GM19238 (cell line): ENCODE measurements around the gene TMEM201.
A peak's percentile ranks its signal among the peaks of the same experiment; 100 is the strongest.

ENCODE experiments used
- DNase-seq: peaks from one replicate; pipeline ENCODE4 v3.0.0; 2011; ENCODE audit warnings: low spot score; ENCODE audit not compliant: insufficient read length

TMEM201 gene

DNA sequence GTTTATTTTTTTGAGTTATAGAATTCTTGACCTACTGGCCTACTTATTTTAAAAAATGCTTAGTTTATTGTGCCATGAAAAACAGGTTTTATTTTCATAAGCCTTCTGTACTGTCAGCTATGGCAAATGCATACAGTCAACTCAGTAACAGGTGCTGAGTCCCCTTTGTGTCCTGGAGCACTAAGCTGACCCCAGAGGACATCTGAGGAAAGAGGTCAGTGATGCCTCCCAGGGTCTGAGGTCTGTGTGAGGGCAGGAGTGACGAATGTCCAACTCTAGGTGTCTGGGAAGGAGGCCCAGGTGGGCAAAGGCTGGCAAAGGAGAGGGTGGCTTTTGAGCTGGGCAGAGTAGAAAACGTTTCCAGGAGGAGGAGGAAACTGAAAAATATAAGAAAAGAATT is 7.8 kb upstream of the TMEM201 start:
- DNase-seq, result no peak

DNA sequence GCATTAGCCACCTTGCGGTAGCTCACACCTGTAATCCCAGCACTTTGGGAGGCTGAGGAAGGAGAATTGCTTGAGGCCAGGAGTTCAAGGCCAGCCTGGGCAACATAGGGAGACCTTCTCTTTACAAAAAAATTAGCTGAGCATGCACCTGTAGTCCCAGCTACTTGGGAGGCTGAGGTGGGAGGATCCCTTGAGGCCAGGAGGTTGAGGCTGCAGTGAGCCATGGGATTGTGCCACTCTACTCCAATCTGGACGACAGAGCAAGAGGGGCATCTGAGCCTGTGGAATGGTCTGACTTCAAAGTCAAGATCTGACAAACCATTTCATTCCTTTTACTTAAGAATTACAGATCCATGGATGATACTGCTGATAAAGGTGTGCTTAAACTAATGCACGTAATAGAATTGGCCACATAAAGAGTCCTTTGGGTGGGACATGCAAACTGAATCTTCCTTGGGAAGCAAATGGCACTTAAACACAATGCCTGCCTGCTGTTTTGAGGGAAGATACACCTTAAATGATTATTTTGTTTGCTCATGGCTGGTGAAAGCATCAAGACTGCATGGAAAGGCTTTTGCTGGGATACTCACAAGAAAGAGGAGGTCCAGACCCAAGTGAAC is 2.5 kb upstream of the TMEM201 start:
- DNase-seq, result no peak

DNA sequence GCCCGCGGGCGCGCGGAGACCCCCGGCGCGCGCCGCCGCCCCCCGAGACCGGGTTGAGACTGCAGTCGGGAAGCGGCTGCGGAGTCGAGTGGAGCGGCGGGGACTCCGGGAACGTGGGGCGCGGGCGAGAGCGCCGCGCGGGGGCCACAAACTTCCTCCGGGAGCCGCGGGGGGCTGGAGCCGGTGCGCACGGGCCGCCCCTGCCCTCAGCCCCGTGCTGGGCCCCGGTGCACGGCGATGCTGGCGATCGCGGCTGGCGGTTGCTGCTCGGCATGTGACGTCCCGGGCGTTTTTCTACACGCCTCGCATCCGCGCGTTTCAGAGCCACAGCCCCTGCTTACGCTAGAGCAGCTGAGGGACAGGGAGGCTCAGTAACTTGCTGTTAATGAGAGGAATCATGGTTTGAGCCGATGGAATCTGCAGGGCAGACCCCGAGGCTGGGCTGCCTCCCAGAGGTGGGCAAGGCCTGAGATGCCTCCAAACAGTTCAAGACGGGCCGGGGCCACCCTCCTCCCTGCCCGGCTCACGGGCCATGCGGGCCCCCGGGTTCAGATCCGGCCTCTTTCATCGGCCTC is 520 bp downstream of the TMEM201 start:
- DNase-seq, result no peak

DNA sequence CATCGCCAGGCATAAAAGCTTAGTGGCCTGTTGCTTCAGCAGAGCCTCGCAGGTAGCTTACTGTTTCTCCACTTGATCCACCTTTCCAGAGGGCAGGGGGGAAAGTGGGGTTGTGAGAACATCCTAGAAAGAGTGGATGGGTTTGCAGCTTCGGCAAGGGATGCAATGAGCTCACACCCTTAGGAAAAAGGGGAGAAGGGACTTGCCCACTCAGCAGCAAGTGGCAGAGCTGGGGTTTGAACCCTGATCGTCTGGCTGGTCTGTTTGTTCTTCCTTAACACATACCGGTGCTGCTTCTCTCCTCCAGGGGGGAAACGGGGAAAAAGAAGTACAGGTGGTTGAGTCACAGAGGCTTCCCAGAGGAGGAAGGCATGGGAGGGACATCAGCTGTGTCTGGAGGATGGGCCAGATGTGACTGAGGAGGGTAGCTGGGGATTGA is 1.0 kb downstream of the TMEM201 start:
- DNase-seq, result no peak

DNA sequence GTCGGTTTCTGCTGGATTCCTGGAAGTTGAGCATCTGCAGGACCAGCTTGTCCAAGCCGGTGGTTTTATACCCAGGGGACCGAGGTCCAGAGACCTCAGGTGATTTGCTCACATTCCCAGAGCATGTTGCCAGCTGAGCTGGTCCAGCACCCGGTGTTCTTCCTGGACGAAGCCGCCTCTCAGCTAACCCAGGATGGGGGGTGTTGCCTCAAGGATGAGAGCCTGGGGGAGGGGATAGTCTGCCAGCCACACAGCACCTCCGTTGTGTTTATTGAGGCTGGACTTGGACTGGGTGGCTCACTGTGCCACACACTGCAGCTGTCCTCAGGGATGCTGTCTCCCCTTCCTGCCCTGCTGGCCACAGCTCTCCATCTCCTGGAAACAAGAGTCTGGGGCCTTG is 1.5 kb downstream of the TMEM201 start:
- DNase-seq, result no peak

DNA sequence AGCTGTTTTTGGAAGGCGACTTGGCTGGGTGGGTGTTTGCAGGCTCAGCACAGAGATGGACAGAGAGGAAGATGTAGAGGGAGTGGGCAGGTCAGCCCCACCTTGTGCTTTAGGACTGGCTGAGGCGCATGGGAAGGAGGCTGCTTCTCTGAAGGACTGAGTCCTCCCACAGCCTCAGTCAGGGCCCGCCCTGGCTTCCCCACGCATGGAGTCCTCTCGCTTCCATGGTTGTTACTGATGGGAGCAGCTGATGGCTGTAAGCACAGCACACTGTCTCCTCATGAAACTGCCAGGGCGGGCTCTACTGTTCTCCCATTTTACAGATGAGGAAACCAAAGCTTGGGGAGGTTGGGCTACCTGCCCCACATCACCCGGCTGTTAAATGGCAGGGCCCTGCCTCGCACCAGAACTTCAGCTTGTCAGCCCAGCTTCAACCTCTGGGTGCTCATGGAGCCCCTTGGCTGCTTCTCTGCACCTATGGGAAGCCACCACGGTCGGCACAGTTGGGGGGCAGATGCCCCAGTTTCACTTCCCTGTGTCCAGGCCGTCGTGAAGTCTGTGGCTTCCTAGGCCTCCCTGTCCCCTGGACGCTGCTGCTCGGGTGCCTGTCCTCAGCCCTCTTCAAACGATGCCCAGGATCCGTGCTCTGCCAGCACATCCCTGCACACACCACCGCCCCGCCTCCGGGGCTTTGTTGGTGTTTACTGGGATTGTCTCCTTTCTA is 2.4 kb downstream of the TMEM201 start:
- DNase-seq, result no peak

DNA sequence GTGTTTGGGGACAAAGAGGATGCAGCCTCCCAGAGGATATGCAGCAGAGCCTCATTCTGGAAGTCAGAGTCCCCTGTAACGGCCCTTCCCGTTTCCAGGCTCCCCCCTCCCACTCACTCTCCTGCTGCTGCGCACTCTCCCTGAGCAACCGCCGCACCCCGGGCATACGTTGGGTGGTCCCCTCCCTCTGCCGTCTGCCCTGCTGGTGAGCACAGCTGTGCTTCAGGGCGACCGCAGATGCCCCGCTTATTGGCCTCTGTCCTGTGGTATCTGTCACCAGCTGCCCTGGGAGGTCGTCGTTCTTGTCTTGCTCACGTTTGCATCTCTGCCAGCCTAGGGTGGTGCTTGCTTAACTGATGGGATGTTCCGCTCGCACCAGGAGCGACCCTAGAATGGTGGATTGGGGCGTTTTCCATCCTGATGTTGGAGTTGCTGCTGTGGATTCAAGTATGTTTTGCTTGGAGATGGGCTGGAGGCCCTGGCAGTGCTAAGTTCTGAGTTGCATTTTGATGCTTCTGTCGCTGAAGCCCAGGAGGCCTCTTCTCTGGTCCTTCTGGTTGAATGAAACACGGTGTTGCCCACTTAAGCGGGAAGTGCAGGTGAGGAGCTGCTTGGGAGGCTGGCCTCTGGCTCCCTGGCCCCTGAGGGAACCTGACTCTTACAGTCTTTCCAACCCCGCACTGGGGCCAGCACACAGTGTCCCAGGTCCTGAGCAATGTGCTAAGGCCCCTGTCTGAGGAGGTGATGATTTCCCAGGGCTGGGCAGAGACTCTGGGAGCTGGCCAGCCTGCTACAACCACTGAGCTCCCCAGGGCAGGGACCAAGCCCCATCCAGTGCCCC is 3.2 kb downstream of the TMEM201 start:
- no peak for DNase-seq

DNA sequence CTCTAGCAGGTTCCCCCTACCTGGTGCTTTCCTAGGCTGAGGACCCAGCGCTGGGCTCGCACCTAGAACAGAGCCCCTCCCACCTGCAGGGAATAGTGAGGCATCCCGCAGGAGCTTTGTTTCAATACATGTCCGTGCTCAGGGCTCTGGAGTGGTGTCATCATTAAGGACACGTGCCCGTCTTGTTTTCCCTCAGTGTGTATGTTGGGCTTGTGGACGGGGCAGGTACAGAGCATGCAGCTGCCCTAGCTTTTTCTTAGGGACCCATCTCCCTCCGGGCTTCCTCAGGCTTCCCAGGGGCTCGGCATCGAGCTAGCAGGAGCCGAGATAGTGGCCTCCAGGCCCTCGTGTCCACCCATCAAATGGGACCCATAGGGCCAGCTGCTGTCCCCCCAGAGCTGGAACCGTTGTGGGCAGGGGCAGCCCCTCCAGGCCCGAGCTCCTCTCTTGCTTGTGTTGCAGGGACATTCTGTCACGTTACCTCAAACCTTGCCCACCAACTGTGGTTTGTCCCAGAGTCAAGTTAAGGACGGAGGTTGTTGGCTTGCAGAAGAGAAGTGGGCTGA is 3.9 kb downstream of the TMEM201 start:
- DNase-seq, result no peak

DNA sequence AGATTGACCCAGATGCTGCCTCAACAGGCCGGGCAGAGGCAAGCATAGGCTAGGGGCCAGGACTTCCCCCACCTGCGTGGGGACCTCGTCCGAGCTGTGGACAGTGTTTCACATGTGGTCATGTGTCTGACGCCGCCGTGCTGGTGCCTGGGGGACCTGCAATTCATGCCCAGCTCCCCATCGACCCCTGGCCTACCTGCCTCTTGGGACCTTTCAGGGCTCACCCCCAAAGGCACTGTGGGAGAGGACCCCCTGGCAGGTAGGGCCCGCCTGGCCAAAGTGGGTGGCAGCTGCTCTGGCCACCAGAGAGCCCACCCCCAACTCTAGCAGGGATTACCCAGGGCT is 4.4 kb downstream of the TMEM201 start:
- DNase-seq, result no peak

DNA sequence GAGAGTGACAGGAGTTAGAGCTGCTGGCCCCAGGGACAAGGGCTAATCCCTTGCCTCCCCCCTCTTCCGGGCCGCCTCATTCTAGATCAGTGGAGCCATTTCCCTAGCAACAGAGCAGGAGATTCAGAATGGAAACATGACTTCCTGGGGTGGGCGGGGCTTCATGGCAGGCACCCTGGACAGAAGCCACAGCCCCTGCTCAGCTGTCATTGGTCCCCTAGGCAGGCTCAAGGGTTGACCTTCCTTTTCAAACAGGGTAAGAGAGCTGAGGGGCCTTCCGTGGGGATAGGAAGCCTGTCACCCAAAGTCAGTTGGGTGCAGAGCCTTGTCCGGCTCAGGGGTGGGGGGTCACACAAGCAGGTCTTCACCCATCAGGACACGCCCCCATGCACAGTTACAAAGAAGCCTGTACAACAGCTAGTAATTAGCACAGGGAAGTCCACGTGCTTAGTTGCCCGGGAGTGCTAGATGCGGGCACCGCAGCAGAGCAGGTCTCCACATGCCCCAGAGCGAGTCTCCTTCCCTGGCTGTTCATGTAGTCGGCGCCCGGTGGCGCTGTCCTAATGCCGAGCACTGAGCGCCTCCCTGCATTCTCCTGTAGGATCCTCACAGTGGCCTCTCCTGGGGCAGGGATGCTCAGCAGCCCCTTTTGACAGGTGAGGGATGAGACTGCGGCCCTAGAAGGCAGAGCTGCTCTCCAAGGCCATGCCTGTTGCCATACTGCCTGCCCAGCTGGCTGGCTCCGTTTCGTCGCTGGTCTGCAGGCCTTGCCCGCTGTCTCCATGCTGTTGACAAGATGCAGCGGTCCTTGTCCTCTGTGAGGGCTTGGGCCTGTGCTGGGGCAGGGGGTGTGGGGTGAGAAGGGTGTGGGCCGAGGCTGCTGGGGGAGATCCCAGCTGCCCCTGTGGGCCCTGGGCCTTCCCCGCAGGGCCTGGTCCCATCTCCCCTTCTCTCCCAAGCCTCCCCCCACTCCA is 5.1 kb downstream of the TMEM201 start:
- peak; percentile 85 for DNase-seq

DNA sequence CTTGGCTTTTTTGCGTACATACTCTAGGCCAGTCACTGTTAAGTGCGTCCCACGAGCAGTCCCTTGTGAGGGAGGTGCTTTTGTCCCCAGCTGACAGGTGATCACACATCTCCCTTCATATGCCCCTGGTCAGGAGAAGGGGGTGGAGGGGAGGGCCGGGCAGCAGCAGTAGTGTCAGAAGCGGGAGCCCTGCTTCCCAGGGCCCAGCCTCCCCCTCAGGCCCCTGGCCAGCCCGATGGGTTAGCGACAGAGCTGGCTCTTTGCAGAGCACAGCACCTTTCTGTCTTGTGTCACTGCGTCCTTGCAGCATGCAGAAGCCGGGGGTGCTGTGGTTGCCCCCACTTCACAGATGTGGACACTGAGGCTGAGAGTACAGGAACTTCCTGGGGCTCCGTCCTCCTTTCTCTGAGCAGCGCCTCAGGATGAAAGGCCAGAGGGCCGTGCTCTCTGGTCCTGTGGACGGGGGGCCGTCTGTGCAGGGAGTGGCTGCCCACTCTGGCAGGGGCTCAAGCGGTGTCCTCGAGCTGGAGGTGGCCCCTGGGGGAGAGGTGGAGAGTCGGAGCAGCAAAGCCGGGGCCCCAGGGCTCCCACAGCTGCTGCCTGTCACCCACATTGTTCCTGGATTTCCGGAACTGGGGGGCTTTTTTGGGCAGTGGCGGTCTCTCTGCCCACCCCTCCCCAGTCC is 5.9 kb downstream of the TMEM201 start:
- DNase-seq, result no peak

DNA sequence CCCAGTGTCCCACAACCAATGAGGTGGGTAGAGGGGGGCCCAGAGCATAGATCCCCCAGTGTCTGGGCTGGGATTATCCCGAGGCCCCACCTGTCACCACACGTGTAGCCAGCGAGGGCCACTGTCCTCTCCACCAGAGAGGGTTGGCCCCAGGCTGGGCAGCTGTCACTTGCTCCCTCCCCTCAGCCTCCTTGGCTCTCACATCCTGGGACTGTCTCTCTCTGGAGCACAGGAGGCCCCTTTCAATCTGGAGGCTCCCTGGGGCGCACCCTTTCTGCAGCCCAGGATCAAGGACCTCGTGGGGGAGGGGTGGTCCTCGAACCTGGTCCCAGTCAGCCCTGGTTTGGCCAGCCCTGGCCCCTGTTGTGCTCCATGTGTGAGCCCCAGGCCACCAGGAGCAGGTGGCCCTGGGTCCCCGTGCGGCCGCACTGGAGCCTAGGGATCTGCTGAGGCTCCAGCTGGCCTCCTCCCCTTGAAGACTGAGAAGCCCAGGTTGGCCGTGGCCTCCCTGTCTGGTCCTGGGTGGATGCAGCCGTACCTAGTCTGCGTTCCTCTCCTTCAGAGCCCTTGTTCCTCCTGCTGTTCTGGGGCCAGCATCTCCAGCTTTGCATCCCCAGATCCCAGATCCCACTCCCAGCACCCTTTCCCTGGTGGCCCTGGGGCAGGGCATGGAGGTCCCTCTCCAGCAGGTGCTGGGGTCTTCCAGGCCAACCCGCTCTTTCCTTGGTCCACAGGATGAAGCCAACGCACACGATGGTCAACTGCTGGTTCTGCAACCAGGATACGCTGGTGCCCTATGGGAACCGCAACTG is 6.7 kb downstream of the TMEM201 start:
- DNase-seq, result no peak

DNA sequence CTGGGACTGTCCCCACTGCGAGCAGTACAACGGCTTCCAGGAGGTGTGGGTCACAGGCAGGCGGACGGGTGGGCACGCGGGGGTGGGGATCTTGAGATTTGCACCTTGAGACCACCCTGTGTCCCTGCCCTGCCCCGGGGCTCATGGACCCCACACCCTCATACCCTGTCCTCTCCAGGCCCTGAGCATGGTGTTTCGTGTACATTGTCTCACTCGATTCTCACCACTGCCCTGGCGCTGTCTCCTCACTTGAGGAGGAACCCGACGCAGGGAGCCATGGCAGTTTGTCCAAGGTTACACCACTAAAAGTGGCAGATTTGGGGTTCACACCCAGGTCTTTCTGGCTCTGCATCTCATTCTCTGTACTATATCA is 7.2 kb downstream of the TMEM201 start:
- no peak for DNase-seq

DNA sequence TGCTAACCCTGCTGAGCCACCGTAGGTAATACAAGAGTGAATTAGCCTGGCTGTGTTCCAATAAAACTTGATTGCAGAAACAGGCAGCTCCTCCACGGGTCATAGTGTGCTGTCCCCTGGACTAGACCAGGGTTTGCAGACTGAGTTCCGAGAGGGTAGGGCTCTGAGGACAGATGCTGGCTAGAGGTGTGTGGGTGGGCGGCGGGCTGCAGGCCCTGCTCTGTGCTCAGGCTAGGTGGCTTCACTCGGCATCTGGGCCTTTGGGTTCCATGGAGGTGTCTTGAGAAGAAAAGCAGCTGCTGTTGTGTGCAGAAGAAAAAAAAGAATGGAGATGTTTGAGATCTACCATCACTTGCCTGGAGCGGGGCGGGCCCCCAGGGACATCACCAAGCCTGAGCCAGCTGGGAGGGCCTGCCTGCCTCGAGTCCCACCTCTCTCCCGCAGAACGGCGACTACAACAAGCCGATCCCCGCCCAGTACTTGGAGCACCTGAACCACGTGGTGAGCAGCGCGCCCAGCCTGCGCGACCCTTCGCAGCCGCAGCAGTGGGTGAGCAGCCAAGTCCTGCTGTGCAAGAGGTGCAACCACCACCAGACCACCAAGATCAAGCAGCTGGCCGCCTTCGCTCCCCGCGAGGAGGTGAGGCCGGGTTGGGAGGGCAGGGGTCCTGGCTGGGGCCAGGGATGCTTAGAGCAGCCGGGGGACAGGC is 7.9 kb downstream of the TMEM201 start:
- DNase-seq, result no peak

DNA sequence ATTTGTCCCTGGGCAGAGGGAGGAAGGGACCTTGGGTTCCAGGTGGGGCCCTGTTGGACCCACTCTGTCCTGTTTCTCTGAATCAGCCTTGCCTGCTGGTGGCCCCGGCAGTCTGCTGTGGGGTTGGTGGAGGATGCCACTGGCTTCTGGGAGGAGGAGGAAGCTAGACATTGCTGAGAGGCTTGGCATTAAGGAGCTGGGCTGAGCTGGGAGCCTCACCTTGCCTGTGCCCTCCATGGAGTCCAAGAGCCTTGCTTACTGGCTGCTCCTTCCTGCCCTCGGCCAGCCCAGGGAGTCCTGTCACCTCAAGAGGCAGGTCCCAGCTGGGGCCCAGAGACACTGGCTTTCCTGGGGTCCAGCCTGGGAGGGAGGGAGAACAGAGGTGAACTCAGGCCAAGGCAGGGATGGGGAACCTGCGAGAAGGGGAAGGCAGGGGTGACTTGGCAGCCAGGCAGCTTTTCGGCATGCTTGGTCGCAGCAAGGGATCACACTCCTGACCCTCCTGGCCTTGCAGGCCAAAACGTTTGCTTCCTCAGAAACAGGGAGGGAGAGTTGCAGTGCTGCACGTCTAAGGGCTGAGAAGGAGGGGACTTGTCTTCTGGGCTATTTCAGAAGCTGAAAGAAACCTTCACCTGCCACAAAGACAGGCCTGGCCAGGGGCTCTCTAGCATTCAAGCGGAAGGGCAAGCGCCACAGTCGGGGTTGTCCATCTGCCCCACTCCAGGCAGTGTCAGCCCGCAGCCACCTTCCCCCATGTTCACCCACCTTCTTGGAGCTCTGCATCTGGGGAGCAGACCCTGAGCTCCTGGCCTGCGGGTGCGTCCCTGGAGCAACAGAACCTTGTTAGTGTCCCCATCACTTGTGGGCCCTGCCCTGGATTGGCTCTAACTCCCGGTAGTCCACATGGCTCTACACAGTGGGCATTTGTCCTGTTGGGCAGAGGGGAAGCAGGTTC is 8.9 kb downstream of the TMEM201 start:
- no peak for DNase-seq

DNA sequence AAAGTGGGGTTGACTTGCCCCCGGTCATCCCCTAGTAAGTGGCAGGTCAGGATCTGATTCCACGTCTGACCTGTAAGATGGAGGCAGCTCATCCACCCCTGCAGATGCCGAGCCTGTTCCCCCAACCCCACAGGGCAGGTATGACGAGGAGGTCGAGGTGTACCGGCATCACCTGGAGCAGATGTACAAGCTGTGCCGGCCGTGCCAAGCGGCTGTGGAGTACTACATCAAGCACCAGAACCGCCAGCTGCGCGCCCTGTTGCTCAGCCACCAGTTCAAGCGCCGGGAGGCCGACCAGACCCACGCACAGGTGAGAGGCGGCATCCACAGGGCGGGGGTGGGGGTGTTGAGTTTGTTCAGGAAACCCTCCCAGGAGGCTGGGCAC is 9.6 kb downstream of the TMEM201 start:
- no peak for DNase-seq

DNA sequence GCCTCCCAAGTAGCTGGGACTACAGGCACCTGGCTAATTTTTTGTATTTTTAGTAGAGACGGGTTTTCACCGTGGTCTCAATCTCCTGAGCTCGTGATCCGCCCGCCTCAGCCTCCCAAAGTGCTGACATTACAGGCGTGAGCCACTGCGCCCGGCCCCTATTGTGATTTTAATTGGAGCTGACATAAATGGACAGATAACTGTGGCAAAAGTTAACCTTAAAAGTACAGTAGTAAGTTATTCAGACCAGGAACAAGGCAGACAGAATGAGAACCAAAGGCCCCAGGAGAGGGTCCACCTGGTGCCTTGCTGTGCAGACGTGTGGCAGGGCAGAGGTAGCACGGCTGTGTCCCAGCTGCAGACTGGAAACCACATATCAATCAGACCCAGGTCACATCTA is 11.0 kb downstream of the TMEM201 start:
- no peak for DNase-seq
